NCI-H2196 (cell line): ENCODE results near the gene CYP4B1.
"Not testable (repeated sequence)": the region's sequence is repeated elsewhere in the genome, so short reads cannot be mapped to it uniquely, and the experiment has no call there.

ENCODE experiments used
- DNase-seq: peaks from one replicate; lab custom pipeline; 2025; ENCODE audit not compliant: unreplicated experiment; lab: John Stamatoyannopoulos, UW

Gene CYP4B1

GRCh38 chr1:46798810-46799209 lies at the start of gene CYP4B1:
TSS of gene CYP4B1 (plus strand) at chr1:46799046. CDS start at chr1:46799082, 36 bp downstream.
- DNase-seq, result peak; percentile 60

DNA sequence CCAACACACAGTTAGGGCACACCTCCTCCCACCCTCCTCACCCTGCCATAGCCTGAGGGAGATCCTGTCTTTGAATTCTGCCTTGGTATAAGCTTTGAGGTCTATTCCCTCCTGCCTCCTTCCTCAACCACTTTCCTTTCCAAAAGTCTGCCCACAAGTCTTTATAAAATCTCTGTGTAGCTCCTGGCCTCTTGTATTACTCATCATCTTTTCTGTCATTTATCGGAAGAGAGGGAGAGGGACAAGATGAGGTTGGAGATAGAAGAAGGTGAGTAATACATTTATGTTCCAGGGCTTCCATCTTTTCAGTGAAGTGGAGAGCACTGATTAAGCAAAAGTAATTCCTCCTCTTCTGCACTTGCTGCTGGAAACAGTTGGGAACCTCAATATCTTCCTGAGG lies 49.4 kb upstream of the CYP4B1 start:
- DNase-seq, result no peak

- DNase-seq, result no peak
These were observed 48.9 kb upstream of the CYP4B1 start for GRCh38 chr1:46749921-46750404.

DNA sequence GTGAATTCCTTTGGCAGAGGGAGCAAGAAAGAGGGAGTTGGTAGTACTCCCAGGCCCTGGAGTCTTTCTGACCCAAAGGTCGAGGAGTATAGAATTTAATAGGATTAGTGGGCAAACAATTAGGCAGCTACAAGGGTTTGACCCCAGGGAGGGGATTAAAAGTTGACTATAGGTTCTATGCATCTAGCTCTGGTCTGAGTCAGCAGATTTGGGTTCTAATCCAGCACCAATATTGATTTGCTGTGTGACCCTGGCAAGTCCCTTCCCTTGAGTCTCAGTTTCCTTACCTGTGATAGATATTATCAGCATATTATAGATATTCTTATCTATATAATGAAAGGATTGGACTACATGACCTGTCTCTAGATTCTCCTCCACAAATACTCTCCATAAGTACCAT lies 44.9 kb upstream of the CYP4B1 start:
- no peak for DNase-seq

GRCh38 chr1:46754707-46755106 lies 44.1 kb upstream of the CYP4B1 start:
- DNase-seq, result not testable (repeated sequence)

GRCh38 chr1:46755121-46755520 lies 43.7 kb upstream of the CYP4B1 start:
- no peak for DNase-seq

DNA sequence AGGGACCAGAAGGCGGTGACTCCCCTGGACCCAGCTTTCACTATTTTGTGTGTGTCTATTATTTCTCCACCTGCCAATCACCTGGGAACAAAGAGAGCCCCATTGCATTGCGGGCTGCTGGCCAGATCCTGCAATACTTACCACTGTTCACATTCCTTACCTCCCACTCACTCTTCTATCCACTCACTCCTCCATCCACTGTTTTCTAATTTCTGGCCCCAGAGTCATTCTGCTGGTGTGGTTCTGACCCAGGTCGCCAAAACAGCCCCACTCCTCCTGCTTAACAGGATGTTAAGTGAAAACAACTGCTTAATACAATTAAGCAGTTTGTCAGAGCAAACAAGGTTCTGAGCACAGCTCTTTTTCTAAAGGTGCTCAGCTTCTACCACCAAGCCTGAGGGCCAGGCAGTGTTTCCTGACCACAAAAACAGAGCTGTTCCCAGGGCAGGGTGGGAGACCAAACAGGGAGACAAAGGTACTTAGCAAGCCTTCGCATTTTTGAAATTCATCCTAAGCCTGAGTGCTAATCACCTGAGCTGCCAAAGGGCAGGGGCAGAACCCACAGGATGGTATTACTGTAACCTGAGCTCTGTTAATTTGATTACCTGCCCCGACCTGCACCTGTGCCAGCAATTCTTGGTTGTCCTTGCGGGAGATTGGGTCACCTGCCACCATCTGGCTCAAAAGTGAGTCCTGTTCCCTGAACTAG lies 41.4 kb upstream of the CYP4B1 start:
- DNase-seq, result peak; percentile 65

DNA sequence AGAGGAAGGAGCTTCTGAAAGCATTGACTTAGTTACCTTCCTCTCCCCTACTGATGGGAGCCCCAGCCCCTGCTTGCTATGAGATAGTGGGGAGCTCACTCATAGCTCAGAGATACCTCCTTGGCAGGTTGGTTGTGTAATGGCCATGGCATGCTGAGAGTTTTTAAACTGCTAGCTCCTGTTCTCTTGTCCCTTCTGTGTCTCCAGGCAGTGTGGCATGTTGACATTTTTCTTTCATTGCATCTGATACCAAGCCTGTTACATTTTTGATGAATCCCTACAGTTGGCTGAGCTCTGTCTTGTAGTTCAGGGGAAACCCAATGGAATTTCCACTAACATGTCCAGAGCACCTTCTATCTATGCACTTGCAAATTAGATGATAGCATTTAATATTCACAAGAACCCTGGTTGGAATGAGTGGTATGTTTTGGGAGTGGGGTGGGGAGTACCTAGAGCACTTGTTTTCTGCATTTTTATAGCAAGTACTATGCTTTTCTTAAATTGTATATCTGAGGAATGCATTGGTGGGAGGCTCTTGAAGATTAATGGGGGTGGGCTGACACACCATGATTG lies 40.8 kb upstream of the CYP4B1 start:
- DNase-seq, result no peak

GRCh38 chr1:46760558-46761166 lies 38.2 kb upstream of the CYP4B1 start:
- no peak for DNase-seq

GRCh38 chr1:46761740-46762139 lies 37.1 kb upstream of the CYP4B1 start:
- DNase-seq, result no peak

DNA sequence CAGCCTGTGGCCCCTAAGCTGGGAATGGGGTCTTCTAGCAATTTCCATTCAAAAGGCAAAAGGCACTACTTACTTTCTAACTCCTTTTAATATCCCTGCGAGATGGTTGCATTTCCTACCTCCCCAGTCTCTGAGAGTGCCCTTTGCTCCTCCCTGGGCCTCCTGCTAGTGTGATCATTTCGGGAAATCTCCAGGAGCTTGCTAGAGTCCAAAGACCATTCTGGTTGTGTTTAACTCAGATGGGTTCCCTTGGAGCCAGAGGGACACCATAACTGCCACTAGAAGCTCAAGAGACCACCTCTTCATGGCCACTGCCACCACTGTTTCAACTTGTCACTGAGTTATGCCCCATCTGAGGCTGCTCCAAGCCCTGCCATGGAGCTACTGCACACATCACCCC lies 34.4 kb upstream of the CYP4B1 start:
- no peak for DNase-seq

DNA sequence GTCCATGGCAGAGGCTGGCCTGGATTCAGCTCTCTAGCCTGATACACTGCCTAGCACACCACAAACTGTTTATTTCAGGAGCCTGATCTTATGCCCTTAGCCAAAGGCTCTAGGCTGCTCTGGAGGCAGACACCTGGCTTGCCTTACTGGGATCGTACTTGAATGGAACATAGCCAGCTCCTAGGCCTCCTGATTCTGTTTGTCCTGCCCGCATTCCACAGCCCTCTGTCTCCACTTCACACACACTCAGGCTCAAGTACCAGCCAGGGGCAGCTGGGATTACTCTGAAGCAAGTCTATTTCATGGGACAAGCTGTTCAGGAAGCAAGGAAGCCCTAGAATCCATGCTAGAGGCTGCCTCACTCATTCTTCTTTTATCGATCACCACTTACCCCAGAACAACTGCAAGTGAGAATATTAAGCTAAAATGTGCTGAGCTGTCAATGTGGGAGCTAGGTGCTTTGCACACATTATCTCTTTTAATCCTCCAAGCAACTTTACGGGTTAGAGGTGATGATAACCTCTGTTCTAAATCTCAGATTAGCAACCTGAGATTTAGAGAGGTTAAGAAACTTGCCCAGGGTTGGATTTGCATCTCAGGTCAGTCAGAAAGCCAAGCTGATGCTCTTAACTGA lies 31.1 kb upstream of the CYP4B1 start:
- DNase-seq, result peak; percentile 70

- no peak for DNase-seq
These were observed 30.4 kb upstream of the CYP4B1 start for GRCh38 chr1:46768445-46768844.

DNA sequence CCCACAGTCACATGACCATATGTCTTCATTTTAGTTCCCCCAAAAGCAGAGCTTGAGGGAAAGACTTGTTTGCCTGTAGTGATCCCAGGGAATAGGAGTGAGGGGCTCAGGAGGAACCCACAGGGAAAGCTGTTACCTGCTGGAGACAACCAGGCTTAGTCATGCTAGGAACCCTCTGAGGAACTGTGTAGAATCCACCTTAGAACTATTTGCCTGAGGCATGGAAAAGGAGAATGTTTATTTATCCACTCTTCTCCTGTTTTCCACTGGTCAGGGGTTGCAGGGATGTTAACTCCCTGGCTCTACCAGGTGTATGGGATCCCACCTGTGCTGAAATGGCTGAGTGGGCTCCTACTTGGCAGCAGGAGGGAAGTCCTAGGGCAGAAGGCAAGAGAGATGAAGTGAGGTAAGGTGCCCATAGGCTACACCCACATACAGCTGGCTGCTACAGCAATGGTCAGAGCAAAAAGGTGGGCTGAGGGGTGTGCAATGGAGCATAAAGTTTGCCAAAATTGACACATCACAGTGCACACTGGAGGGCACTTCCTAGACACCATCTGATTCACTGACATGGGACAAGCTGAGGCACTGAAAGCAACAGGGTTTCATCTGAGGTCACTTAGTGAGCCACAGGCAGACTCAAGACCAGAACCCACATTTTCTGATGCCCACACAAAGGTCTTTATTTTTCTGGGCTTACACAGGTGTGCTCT lies 29.7 kb upstream of the CYP4B1 start:
- DNase-seq, result no peak

DNA sequence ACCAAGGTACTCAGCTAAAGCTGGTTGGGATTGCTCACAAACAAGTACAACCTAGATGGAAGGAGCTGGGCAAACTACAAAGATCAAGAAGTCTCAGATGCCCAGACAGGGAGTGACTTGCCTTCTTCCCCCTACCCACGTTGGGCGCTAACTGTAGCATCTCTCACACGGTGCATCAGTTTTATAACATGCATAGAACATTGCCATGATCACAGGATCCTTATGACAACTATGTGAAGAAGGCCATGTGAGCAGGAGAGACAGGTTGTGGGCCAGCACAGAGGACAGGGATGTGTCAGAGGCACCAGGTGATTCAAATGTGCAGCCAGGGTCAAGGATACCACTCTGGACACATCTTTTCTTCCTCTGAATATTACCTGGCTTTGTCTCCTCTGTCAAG lies 28.3 kb upstream of the CYP4B1 start:
- no peak for DNase-seq

DNA sequence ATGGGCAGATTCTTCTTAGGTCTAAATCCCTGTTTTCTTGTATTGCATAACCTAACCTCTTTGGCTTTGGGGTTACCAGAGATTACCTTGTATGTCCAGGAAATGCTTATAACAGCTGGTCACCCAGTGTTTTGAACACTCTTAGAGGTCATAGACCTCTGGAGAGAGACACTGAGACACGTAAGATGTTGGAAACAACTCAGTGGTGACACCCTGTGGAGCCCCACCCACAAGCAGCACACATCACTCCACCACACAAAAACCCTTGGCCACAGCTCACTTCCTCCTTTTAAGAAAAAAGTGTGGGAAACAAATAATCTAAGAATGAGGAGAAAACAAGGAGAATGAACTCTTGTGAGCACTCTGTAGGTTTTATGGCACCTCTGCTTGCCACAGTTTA lies 26.3 kb upstream of the CYP4B1 start:
- DNase-seq, result no peak

GRCh38 chr1:46774297-46774696 lies 24.5 kb upstream of the CYP4B1 start:
- no peak for DNase-seq

GRCh38 chr1:46778456-46778855 lies 20.4 kb upstream of the CYP4B1 start:
- not testable (repeated sequence) for DNase-seq

- DNase-seq, result no peak
These were observed 14.2 kb upstream of the CYP4B1 start for GRCh38 chr1:46784666-46785065.

DNA sequence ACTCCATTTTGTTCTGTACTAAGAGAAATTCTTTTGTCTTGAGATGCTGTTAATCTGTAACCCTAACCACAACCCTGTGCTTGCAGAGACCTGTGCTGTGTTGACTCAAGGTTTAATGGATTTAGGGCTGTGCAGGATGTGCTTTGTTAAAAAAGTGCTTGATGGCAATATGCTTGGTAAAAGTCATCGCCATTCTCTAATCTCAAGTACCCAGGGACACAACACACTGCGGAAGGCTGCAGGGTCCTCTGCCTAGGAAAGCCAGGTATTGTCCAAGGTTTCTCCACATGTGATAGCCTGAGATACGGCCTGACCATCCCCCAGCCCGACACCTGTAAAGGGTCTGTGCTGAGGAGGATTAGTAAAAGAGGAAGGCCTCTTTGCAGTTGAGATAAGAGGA lies 10.2 kb upstream of the CYP4B1 start:
- not testable (repeated sequence) for DNase-seq

DNA sequence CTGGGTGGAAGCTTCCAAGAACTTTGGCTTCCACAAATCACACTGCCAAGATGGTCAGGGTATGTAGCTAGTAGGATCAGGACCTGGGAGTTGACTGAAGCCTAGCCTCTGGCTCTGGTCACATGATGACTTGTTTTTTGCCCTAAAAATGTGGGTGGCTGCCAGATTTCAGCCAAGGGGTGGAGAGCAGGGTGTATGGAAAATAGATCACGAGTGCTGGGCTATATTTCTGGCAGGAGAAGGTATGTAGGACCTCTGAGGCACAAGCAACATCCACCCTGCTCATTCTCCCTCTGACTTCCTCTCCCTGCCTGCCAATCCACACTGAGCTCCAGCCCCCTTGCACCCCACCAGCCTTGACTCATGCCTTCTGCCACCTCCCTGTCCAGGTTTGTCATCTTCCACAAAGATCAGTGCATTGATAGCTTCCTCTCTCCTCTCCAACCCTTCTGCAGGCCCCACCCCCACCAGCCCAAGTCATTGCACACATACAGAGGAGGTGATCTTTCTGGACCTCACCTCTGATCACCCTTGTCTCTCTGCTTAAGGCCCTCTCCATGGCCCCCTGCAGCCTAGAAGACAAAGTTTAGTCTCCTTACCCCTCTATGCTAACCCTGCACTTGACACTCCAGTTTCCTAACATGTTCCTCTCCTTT lies 8.3 kb upstream of the CYP4B1 start:
- no peak for DNase-seq
